BJ (cell line): ENCODE measurements around the gene RIT1. TPM values are rescaled to one million over a fixed set of nuclear protein-coding genes. Genes with fewer than 3 reads are reported as not detected.
"Not testable (repeated sequence)": the region's sequence is repeated elsewhere in the genome, so short reads cannot be mapped to it uniquely, and the experiment has no call there.

Experiments used
- CTCF ChIA-PET: fragments of 350-600 bp; formaldehyde crosslinking; extraction: SDS; loops from one replicate; lab custom pipeline; 2021; ENCODE audit warnings: antibody characterized with exemption, inconsistent platforms; lab: Yijun Ruan, JAX
- POLR2A ChIA-PET: fragments of 300-600 bp; sonication (Branson Sonifier 250); formaldehyde crosslinking; extraction: SDS; loops from one replicate; lab custom pipeline; 2021; ENCODE audit warnings: antibody characterized with exemption; lab: Charles Lee
- DNase-seq: peaks from one replicate; pipeline ENCODE4 v3.0.0-alpha.2; 2011; ENCODE audit warnings: low read depth
- H3K27me3 ChIP-seq: 2 replicates; pipeline ENCODE4 v1.6.0; 2011; ENCODE audit warnings: low read length; ENCODE audit not compliant: control insufficient read depth, insufficient read depth
- H3K36me3 ChIP-seq: 2 replicates; pipeline ENCODE4 v1.5.1; 2011; ENCODE audit warnings: low read length; ENCODE audit not compliant: control insufficient read depth, insufficient read depth
- H3K4me3 ChIP-seq: 2 replicates; pipeline ENCODE4 v1.5.1; 2011; ENCODE audit warnings: low read depth, mild to moderate bottlenecking, control low read depth, low read length
- CTCF ChIP-seq: IDR thresholded peaks from 2 replicates; pipeline ENCODE4 v1.5.1; 2011; ENCODE audit warnings: low read depth, mild to moderate bottlenecking, control low read depth, inconsistent platforms, low read length, moderate library complexity; ENCODE audit not compliant: insufficient read depth
- polyA plus RNA-seq: library from polyadenylated mRNA; depleted of rRNA; stranded (reverse); fragments of >200 nt; gene quantifications from 2 replicates; pipeline ENCODE4 v1.2.3, GENCODE V29; 2011

Gene RIT1
- polyA plus RNA-seq, 1 experiment, result 25.8 TPM

- ChIA-PET CTCF (interaction anchor here (0.7 to 6.5 kb wide), 4 partner anchors 11 to 58 kb away, joined by 3 to 34 read pairs (median 9); no protein-coding TSS in a partner anchor), POLR2A (interaction anchor here (0.6 to 0.8 kb wide), 3 partner anchors 18 to 332 kb away, joined by 3 to 22 read pairs (median 5); no protein-coding TSS in a partner anchor)
- no peak for TF ChIP-seq CTCF
- H3K36me3 ChIP-seq, result peaks cover 13% of the 10 kb centered on the region
- no peak for DNase-seq
- no peaks in the 10 kb centered on the region for H3K27me3 ChIP-seq
- H3K4me3 ChIP-seq, result no peak overlapping the region; the same call in 1 of the 2 replicates
Measured at GRCh38 chr1:155931332-155932038, 20.3 kb upstream of the RIT1 start.

- ChIA-PET POLR2A (interaction anchor here (0.6 to 0.7 kb wide), 2 partner anchors 50 to 332 kb away, joined by 3 to 22 read pairs; no protein-coding TSS in a partner anchor), CTCF (interaction anchor here (0.7 to 6.5 kb wide), 3 partner anchors 10 to 59 kb away, joined by 3 to 34 read pairs (median 8); no protein-coding TSS in a partner anchor)
- H3K27me3 ChIP-seq, DNase-seq, H3K4me3 ChIP-seq: not testable (repeated sequence)
- peaks cover 17% of the 10 kb centered on the region for H3K36me3 ChIP-seq
Measured at GRCh38 chr1:155930725-155931124, 19.6 kb upstream of the RIT1 start.

- no peak for TF ChIP-seq CTCF
- POLR2A ChIA-PET, result no interaction called here
Measured at GRCh38 chr1:155929057-155929456, 17.9 kb upstream of the RIT1 start.

GRCh38 chr1:155925506-155925905 is 14.4 kb upstream of the RIT1 start:
- TF ChIP-seq CTCF, result no peak
- Histone ChIP-seq H3K36me3 (peaks cover 31% of the 10 kb centered on the region), H3K27me3 (no peaks in the 10 kb centered on the region), H3K4me3 (no peak overlapping the region)
- CTCF ChIA-PET, result no interaction called here
- POLR2A ChIA-PET, result no interaction called here
- DNase-seq, result no peak

More at GRCh38 chr1:155929057-155929456, 17.9 kb upstream of the RIT1 start:
- H3K4me3 ChIP-seq, result no peak overlapping the region
- no peaks in the 10 kb centered on the region for H3K27me3 ChIP-seq
- no peak for DNase-seq
- CTCF ChIA-PET, result no interaction called here
- H3K36me3 ChIP-seq, result peaks cover 22% of the 10 kb centered on the region

- no peaks in the 10 kb centered on the region for H3K27me3 ChIP-seq
- ChIA-PET CTCF (interaction anchor here (1.0 to 3.2 kb wide), 3 partner anchors 10 to 69 kb away, joined by 3 to 10 read pairs (median 8); no protein-coding TSS in a partner anchor), POLR2A (no interaction called here)
- DNase-seq, result no peak
- TF ChIP-seq CTCF, result no peak
- H3K36me3 ChIP-seq, result peaks cover 31% of the 10 kb centered on the region
- no peak overlapping the region for H3K4me3 ChIP-seq
Measured at GRCh38 chr1:155920717-155921116, 9.6 kb upstream of the RIT1 start.
